Measurements from ENCODE around the gene DNER. TPM values are rescaled to one million over a fixed set of nuclear protein-coding genes. Genes with fewer than 3 reads are reported as not detected.

Gene DNER
- total and polyA plus RNA-seq, 2 of the 13 experiments (the other 11 are each of a cell fraction or from before 2014, with no cell fraction given) = not detected

- ChIA-PET POLR2A (no interaction called here), CTCF (ENCODE audit: low intra/inter-chr PET ratio, low total read pairs) (no interaction called here)
- DNase-seq (ENCODE audit: low spot score) (no peak), ATAC-seq (no peak), FAIRE-seq (no peak)
- BruUV-seq (replicated peaks) = no TSS peak
- Histone ChIP-seq H2AFZ (ENCODE audit: low read length) (no peak overlapping the region), H3K4me1 (ENCODE audit: insufficient read depth, low read length) (no peaks in the 10 kb centered on the region), H3K27ac (ENCODE audit: extremely low read length, insufficient read depth, low read length) (no peak overlapping the region), H3K9me3 (ENCODE audit: low read length) (no peaks in the 10 kb centered on the region), H3K4me2 (ENCODE audit: low read depth, low read length) (no peak overlapping the region), H3K4me3 (replicated peaks in 1 of 3; ENCODE audit: insufficient read depth in 1 of 3, low read depth in 2 of 3, low read length in 3 of 3) (no peak overlapping the region), H3K79me2 (ENCODE audit: insufficient read depth, low read length) (no peaks in the 10 kb centered on the region), H3K27me3 (ENCODE audit: control insufficient read depth in 1 of 2, insufficient read depth in 2 of 2, low read length in 2 of 2) (peaks cover 0 to 9% of the 10 kb centered on the region in 2 experiments; a peak in 3 of 5 replicates), H4K20me1 (ENCODE audit: insufficient read depth, low read length) (no peaks in the 10 kb centered on the region), H3K9ac (ENCODE audit: insufficient read depth, low read depth, low read length) (no peak overlapping the region), H3K36me3 (replicated peaks in 1 of 2; ENCODE audit: control insufficient read depth in 1 of 2, insufficient read depth in 2 of 2, low read length in 2 of 2) (no peaks in the 10 kb centered on the region)
- in situ Hi-C loops (cut with HindIII; ENCODE audit: extremely low pct_ligation_motif_present, low pct_unique_long_range_greater_than_20kb) = no loop called here
- no peak for TF ChIP-seq E2F5 (CRISPR knock-in tag; conservative IDR thresholded peaks at IDR 0.05)
- no peak for TF ChIP-seq SKIL (CRISPR knock-in tag; IDR thresholded peaks at IDR 0.05; ENCODE audit: borderline replicate concordance)
- no peak for TF ChIP-seq MYC (CRISPR knock-in tag; IDR thresholded peaks at IDR 0.05; ENCODE audit: borderline replicate concordance)
- TF ChIP-seq ISX (CRISPR knock-in tag; conservative IDR thresholded peaks at IDR 0.05) = no peak
- TF ChIP-seq KLF16 (CRISPR knock-in tag; IDR thresholded peaks at IDR 0.05) = no peak
- no peak for TF ChIP-seq TEAD3 (CRISPR knock-in tag; optimal IDR thresholded peaks at IDR 0.05; ENCODE audit: borderline replicate concordance)
- no peak for TF ChIP-seq ZNF782 (CRISPR knock-in tag; IDR thresholded peaks at IDR 0.05; ENCODE audit: borderline replicate concordance)
- TF ChIP-seq ZFP1 (CRISPR knock-in tag; IDR thresholded peaks at IDR 0.05) = no peak
- no peak for TF ChIP-seq CERS6 (CRISPR knock-in tag; IDR thresholded peaks at IDR 0.05)
- no peak for TF ChIP-seq PRDM4 (CRISPR knock-in tag; IDR thresholded peaks at IDR 0.05; ENCODE audit: borderline replicate concordance)
- no peak for TF ChIP-seq ZNF629 (CRISPR knock-in tag; conservative IDR thresholded peaks at IDR 0.05)
- intact Hi-C loops (cut with micrococcal nuclease; ENCODE audit: unreplicated experiment) = no loop called here
- WGBS (ENCODE audit: low lambda C conversion rate) = 27% methylated on average over 6 of the region's 6 CpGs
These were observed 304.1 kb downstream of the DNER start for GRCh38 chr2:229410264-229410663.

Data from HepG2 (cell line).